Subcutaneous adipose tissue (tissue), 4 donors: ENCODE results near the gene TM7SF3. TPM values are rescaled to one million over a fixed set of nuclear protein-coding genes. Genes with fewer than 3 reads are reported as not detected.

Source experiments
- CTCF ChIP-seq: fragments of 450-650 bp; IDR thresholded peaks from one replicate; pipeline ENCODE4 v1.5.1; 2016; ENCODE audit warnings: low read depth, mild to moderate bottlenecking, control low read depth, antibody characterized with exemption, moderate library complexity
- total RNA-seq, 4 donors: library from RNA; depleted of rRNA; stranded (reverse); fragments of >200 nt; gene quantifications; one replicate each; pipeline ENCODE4 v1.1.0, GENCODE V29; 2016

Gene TM7SF3
- total RNA-seq, 4 donors from 2014 or later, result 36.8 to 49.5 (median 44.1) TPM

GRCh38 chr12:26936559-26937442 lies 77.4 kb downstream of the TM7SF3 start:
- no peak for TF ChIP-seq CTCF

GRCh38 chr12:26935636-26936378 lies 78.4 kb downstream of the TM7SF3 start:
- TF ChIP-seq CTCF, result no peak

GRCh38 chr12:26929590-26929989 lies 84.6 kb downstream of the TM7SF3 start:
- no peak for TF ChIP-seq CTCF

GRCh38 chr12:26928661-26929060 lies 85.5 kb downstream of the TM7SF3 start:
- TF ChIP-seq CTCF, result no peak

Other genes starting within 250 kb of the TM7SF3 start
- gene ITPR2, start 181.2 kb downstream of the TM7SF3 start, total RNA-seq, result 10 to 100 TPM; 34.1 to 53.0 (median 41.0) TPM
- 10 to 100 TPM; 12.6 to 40.3 (median 20.8) TPM for gene INTS13, start 76.4 kb downstream of the TM7SF3 start, total RNA-seq
- 100 to 1,000 TPM in 1 of 4 donors, 10 to 100 TPM in 3; 61.2 to 110 (median 82.6) TPM for gene FGFR1OP2, start 75.9 kb downstream of the TM7SF3 start, total RNA-seq
- gene MED21, start 8.2 kb upstream of the TM7SF3 start, total RNA-seq, result 10 to 100 TPM; 30.0 to 54.1 (median 38.4) TPM
- not detected for gene C12orf71, start 68.2 kb upstream of the TM7SF3 start, total RNA-seq
- gene STK38L, start 229.9 kb upstream of the TM7SF3 start, total RNA-seq, result 10 to 100 TPM; 30.1 to 75.7 (median 51.6) TPM